HepG2 (cell line): ENCODE measurements around the gene TAS1R1. TPM values are rescaled to one million over a fixed set of nuclear protein-coding genes. Genes with fewer than 3 reads are reported as not detected.

Experiments used
- ARNTL ChIP-seq: sonication (generic); formaldehyde crosslinking; IDR thresholded peaks from 2 replicates; pipeline ENCODE4 v1.4.0; 2020; ENCODE audit warnings: mild to moderate bottlenecking, missing genetic modification reagents
- ASH2L ChIP-seq: fragments of 300-600, 200-600 bp; sonication (generic); IDR thresholded peaks from 2 replicates; pipeline ENCODE4 v1.7.0; 2017; ENCODE audit warnings: low read depth, mild to moderate bottlenecking, moderate library complexity, mixed read lengths, low read length; ENCODE audit not compliant: insufficient read length
- ATAD3A ChIP-seq: sonication (generic); formaldehyde crosslinking; IDR thresholded peaks from 2 replicates; pipeline ENCODE4 v1.4.0; 2020; ENCODE audit warnings: missing genetic modification reagents
- CBX1 ChIP-seq: IDR thresholded peaks from one replicate; pipeline ENCODE4 v1.6.1; 2016; ENCODE audit warnings: antibody characterized with exemption, low read depth
- CHD2 ChIP-seq: IDR thresholded peaks from 2 replicates; pipeline ENCODE4 v1.6.1; 2011; ENCODE audit warnings: low read depth, low read length, improper control_type of control experiment
- ESRRA ChIP-seq: sonication (generic); formaldehyde crosslinking; IDR thresholded peaks from 2 replicates; pipeline ENCODE4 v1.5.1; 2020; ENCODE audit warnings: mild to moderate bottlenecking, low read depth, missing genetic modification reagents
- FOXO1 ChIP-seq: sonication (generic); formaldehyde crosslinking; IDR thresholded peaks from 2 replicates; pipeline ENCODE4 v1.4.0; 2020; ENCODE audit warnings: missing genetic modification reagents
- HNRNPUL1 ChIP-seq: fragments of 200-400 bp; formaldehyde crosslinking; IDR thresholded peaks from 2 replicates; pipeline ENCODE4 v1.6.1; 2017; ENCODE audit warnings: low read depth, mild to moderate bottlenecking, low read length, moderate library complexity
- KDM2A ChIP-seq: sonication (generic); formaldehyde crosslinking; IDR thresholded peaks from 2 replicates; pipeline ENCODE4 v1.4.0; 2020; ENCODE audit warnings: low read depth, missing genetic modification reagents, borderline replicate concordance
- MEIS2 ChIP-seq: sonication (generic); formaldehyde crosslinking; IDR thresholded peaks from 2 replicates; pipeline ENCODE4 v1.9.0; 2021; ENCODE audit warnings: mild to moderate bottlenecking, missing genetic modification reagents
- NCOA2 ChIP-seq: sonication (generic); formaldehyde crosslinking; IDR thresholded peaks from 2 replicates; pipeline ENCODE4 v1.8.0; 2022; ENCODE audit warnings: inconsistent platforms
- NFYB ChIP-seq: sonication (generic); formaldehyde crosslinking; IDR thresholded peaks from 2 replicates; pipeline ENCODE4 v1.4.0; 2020; ENCODE audit warnings: missing genetic modification reagents
- POLR2AphosphoS2 ChIP-seq: IDR thresholded peaks from 2 replicates; pipeline ENCODE4 v1.6.1; 2011; ENCODE audit warnings: low read depth, low read length, improper control_type of control experiment
- RFXANK ChIP-seq: IDR thresholded peaks from 2 replicates; pipeline ENCODE4 v1.6.1; 2016
- ZEB1 ChIP-seq: IDR thresholded peaks from 2 replicates; pipeline ENCODE4 v1.6.1; 2012; ENCODE audit warnings: mild to moderate bottlenecking, low read depth, inconsistent platforms; ENCODE audit not compliant: insufficient replicate concordance
- ZNF3 ChIP-seq: IDR thresholded peaks from 2 replicates; pipeline ENCODE4 v1.7.0; 2017; ENCODE audit warnings: inconsistent platforms
- ZNF329 ChIP-seq: sonication (generic); formaldehyde crosslinking; IDR thresholded peaks from 2 replicates; pipeline ENCODE4 v1.9.0; 2021; ENCODE audit warnings: low read depth, mild to moderate bottlenecking, missing genetic modification reagents
- ZNF550 ChIP-seq: sonication (generic); formaldehyde crosslinking; IDR thresholded peaks from 2 replicates; pipeline ENCODE4 v1.4.0; 2020; ENCODE audit warnings: mild to moderate bottlenecking, missing genetic modification reagents, borderline replicate concordance
- ZNF558 ChIP-seq: sonication (generic); formaldehyde crosslinking; IDR thresholded peaks from 2 replicates; pipeline ENCODE4 v1.9.0; 2022; ENCODE audit warnings: mild to moderate bottlenecking, missing genetic modification reagents, borderline replicate concordance
- ZNF644 ChIP-seq: IDR thresholded peaks from 2 replicates; pipeline ENCODE4 v1.6.1; 2016; ENCODE audit warnings: low read depth
- ZNF775 ChIP-seq: sonication (generic); formaldehyde crosslinking; IDR thresholded peaks from 2 replicates; pipeline ENCODE4 v1.4.0; 2020; ENCODE audit warnings: missing genetic modification reagents, mild to moderate bottlenecking, moderate library complexity, borderline replicate concordance
- ZNF777 ChIP-seq: sonication (generic); formaldehyde crosslinking; IDR thresholded peaks from 2 replicates; pipeline ENCODE4 v1.4.0; 2020; ENCODE audit warnings: missing genetic modification reagents
- ZNF782 ChIP-seq: sonication (generic); formaldehyde crosslinking; IDR thresholded peaks from 2 replicates; pipeline ENCODE4 v1.4.0; 2020; ENCODE audit warnings: missing genetic modification reagents, mild to moderate bottlenecking, borderline replicate concordance
- ZZZ3 ChIP-seq: sonication (generic); formaldehyde crosslinking; IDR thresholded peaks from 2 replicates; pipeline ENCODE4 v1.4.0; 2020; ENCODE audit warnings: missing genetic modification reagents, mild to moderate bottlenecking, borderline replicate concordance
- polyA plus RNA-seq, 8 experiments: library from polyadenylated mRNA; depleted of rRNA in 3 of 8; stranded (reverse) in 7 of 8; unstranded in 1 of 8; fragments of >200 nt; fragmentation: Illumina TruSeq in 4 of 8; extraction: Trizol in 4 of 8; gene quantifications; 2 replicates each; pipeline versions ENCODE4 v1.2.1 to v1.2.3, GENCODE V29; 2011 to 2016; ENCODE audit warnings: low read depth in 4 of 8, missing spikeins in 1 of 8, mixed read lengths in 1 of 8; ENCODE audit not compliant: insufficient read depth in 1 of 8
- total RNA-seq, 5 experiments: library from RNA; depleted of rRNA; stranded (reverse); fragments of >200 nt; fragmentation: Illumina TruSeq; extraction: Trizol; gene quantifications; 2 replicates each; pipeline ENCODE4 v1.2.3, GENCODE V29; 2016; ENCODE audit warnings: low read depth in 1 of 5
- TF ChIP-seq, protein P1 (sequence below): IDR thresholded peaks from 2 replicates; pipeline ENCODE4 v1.6.1; 2016; ENCODE audit warnings: mild to moderate bottlenecking
- TF ChIP-seq, protein P2 (sequence below): sonication (generic); formaldehyde crosslinking; IDR thresholded peaks from 2 replicates; pipeline ENCODE4 v1.4.0; 2020; ENCODE audit warnings: missing genetic modification reagents
- TF ChIP-seq, protein P3 (sequence below): sonication (generic); formaldehyde crosslinking; IDR thresholded peaks from 2 replicates; pipeline ENCODE4 v1.4.0; 2020; ENCODE audit warnings: mild to moderate bottlenecking, low read depth, missing genetic modification reagents

Gene TAS1R1
- total and polyA plus RNA-seq, 2 of the 13 experiments (the other 11 are each of a cell fraction or from before 2014, with no cell fraction given): 1.4 to 1.6 TPM

DNA sequence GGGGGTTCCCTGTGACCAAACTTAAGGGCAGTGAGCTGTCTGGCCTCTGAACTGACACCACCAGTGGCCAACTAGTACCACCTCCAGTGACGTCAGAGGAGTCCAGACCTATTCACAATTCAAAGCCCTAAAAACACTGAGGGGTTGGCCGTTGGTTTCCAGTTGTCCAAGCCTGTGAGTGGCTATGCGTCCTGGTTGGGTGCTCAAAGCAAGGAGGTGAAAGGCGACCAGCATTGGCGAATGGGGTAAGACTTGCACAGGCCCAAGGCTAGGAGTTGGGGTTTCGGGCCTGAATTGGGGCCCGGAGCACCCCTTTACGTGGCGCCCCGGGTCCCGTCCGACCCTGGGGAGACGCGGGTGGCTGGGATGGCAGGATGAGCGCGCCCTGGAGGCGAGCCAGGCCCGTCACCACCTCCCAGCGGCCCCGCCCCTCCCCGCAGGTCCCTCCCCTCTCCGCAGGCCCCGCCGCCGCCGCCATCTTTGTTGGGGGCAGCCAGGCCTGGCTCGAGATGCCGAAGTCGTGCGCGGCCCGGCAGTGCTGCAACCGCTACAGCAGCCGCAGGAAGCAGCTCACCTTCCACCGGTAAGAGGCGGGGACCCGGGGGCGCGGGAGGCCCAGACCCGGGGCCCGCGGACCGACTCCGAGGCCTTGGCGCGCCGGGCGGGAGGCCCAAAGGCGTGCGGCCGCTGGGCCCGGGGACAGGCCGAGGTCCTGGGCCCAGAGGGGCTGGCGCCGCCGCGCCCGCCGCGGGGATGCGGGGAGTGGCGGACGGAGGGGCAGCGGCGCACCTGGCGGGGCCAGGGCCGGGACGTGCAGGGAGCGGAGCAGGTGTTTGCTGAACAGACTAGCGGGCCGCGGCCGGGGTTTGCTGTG, 69.8 kb downstream of the TAS1R1 start, which contains the start of gene THAP3 (continued):
- TF ChIP-seq, protein P1, sequence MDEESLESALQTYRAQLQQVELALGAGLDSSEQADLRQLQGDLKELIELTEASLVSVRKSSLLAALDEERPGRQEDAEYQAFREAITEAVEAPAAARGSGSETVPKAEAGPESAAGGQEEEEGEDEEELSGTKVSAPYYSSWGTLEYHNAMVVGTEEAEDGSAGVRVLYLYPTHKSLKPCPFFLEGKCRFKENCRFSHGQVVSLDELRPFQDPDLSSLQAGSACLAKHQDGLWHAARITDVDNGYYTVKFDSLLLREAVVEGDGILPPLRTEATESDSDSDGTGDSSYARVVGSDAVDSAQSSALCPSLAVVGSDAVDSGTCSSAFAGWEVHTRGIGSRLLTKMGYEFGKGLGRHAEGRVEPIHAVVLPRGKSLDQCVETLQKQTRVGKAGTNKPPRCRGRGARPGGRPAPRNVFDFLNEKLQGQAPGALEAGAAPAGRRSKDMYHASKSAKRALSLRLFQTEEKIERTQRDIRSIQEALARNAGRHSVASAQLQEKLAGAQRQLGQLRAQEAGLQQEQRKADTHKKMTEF (CRISPR knock-in tag): 0 out of 2 replicates have a peak, but pooled peaks have one; percentile 20
- peak; percentile 96; the same call in 1 of the 2 replicates for TF ChIP-seq KDM2A (CRISPR knock-in tag)
- TF ChIP-seq POLR2AphosphoS2: no peak
- no peak for TF ChIP-seq HNRNPUL1
- TF ChIP-seq ZNF550 (CRISPR knock-in tag): no peak
- TF ChIP-seq RFXANK (CRISPR knock-in tag): no peak
- no peak for TF ChIP-seq ZNF3
- TF ChIP-seq, protein P2, sequence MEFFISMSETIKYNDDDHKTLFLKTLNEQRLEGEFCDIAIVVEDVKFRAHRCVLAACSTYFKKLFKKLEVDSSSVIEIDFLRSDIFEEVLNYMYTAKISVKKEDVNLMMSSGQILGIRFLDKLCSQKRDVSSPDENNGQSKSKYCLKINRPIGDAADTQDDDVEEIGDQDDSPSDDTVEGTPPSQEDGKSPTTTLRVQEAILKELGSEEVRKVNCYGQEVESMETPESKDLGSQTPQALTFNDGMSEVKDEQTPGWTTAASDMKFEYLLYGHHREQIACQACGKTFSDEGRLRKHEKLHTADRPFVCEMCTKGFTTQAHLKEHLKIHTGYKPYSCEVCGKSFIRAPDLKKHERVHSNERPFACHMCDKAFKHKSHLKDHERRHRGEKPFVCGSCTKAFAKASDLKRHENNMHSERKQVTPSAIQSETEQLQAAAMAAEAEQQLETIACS: no peak
- TF ChIP-seq NFYB (CRISPR knock-in tag): no peak; the same call in 1 of the 2 replicates
- TF ChIP-seq CBX1: peak; percentile 43
- peak; percentile 60; the same call in 1 of the 2 replicates for TF ChIP-seq ZNF644
- TF ChIP-seq FOXO1 (CRISPR knock-in tag): 0 out of 2 replicates have a peak, but pooled peaks have one; percentile 7
- peak; percentile 32 for TF ChIP-seq ZEB1
- no peak for TF ChIP-seq ZNF775 (CRISPR knock-in tag)
- peak; percentile 53; the same call in 1 of the 2 replicates for TF ChIP-seq ESRRA (CRISPR knock-in tag)
- TF ChIP-seq ASH2L: peak; percentile 67
- TF ChIP-seq ZNF329 (CRISPR knock-in tag): peak; percentile 11; the same call in 1 of the 2 replicates
- TF ChIP-seq, protein P3, sequence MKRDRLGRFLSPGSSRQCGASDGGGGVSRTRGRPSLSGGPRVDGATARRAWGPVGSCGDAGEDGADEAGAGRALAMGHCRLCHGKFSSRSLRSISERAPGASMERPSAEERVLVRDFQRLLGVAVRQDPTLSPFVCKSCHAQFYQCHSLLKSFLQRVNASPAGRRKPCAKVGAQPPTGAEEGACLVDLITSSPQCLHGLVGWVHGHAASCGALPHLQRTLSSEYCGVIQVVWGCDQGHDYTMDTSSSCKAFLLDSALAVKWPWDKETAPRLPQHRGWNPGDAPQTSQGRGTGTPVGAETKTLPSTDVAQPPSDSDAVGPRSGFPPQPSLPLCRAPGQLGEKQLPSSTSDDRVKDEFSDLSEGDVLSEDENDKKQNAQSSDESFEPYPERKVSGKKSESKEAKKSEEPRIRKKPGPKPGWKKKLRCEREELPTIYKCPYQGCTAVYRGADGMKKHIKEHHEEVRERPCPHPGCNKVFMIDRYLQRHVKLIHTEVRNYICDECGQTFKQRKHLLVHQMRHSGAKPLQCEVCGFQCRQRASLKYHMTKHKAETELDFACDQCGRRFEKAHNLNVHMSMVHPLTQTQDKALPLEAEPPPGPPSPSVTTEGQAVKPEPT (CRISPR knock-in tag): 0 out of 2 replicates have a peak, but pooled peaks have one; percentile 32
- TF ChIP-seq ZNF777 (CRISPR knock-in tag): 0 out of 2 replicates have a peak, but pooled peaks have one; percentile 17
- peak; percentile 2; the same call in 1 of the 2 replicates for TF ChIP-seq CHD2
- TF ChIP-seq ZNF558 (CRISPR knock-in tag): no peak
- 0 out of 2 replicates have a peak, but pooled peaks have one; percentile 53 for TF ChIP-seq MEIS2 (CRISPR knock-in tag)
- TF ChIP-seq ZZZ3 (CRISPR knock-in tag): no peak
- no peak for TF ChIP-seq NCOA2 (CRISPR knock-in tag)
- 0 out of 2 replicates have a peak, but pooled peaks have one; percentile 20 for TF ChIP-seq ARNTL (CRISPR knock-in tag)
- no peak for TF ChIP-seq ATAD3A (CRISPR knock-in tag)
- TF ChIP-seq ZNF782: peak; percentile 21; the same call in 1 of the 2 replicates
